HepG2 (cell line): ENCODE measurements around the gene NLGN4X. TPM values are rescaled to one million over a fixed set of nuclear protein-coding genes. Genes with fewer than 3 reads are reported as not detected.

Experiments used
- ATAC-seq: fragments of 200-7000 bp; cut with Tn5 transposase; 3 replicates; pipeline ENCODE4 v1.9.1; 2020; ENCODE audit warnings: mild to moderate bottlenecking, moderate library complexity
- BruUV-seq: library from RNA; stranded (reverse); fragments of 400-500 nt; replicated peaks from 2 replicates; lab custom pipeline; 2021; lab: Mats Ljungman, UMichigan
- CTCF ChIA-PET: fragments of 300-600 bp; formaldehyde crosslinking; extraction: SDS; loops from one replicate; lab custom pipeline; 2021; ENCODE audit warnings: low total read pairs, inconsistent platforms, low intra/inter-chr PET ratio; lab: Yijun Ruan, JAX
- POLR2A ChIA-PET: fragments of 350-600 bp; sonication (Branson Sonifier 250); formaldehyde crosslinking; loops from one replicate; lab custom pipeline; 2020; ENCODE audit warnings: antibody characterized with exemption, inconsistent platforms; lab: Yijun Ruan, JAX
- DNase-seq: peaks from one replicate; pipeline ENCODE4 v3.0.0-alpha.2; 2015; ENCODE audit warnings: low spot score
- FAIRE-seq: peaks from 3 replicates; lab custom pipeline; 2011; peaks lifted over from hg19 to GRCh38; lab: Jason Lieb, UNC
- H2AFZ ChIP-seq: one replicate; pipeline ENCODE4 v1.6.1; 2011; ENCODE audit warnings: low read length, inconsistent platforms
- H3K27ac ChIP-seq: fragments of 300-600 bp; 3 replicates; pipeline ENCODE4 v1.8.0; 2011; ENCODE audit warnings: mixed run types, mild to moderate bottlenecking, mixed read lengths, low read length, inconsistent platforms; ENCODE audit not compliant: insufficient read depth; ENCODE audit errors: extremely low read length
- H3K27me3 ChIP-seq, 2 experiments: fragments of 200-600 bp in 1 of 2; 2 replicates in 1 of 2; 3 replicates in 1 of 2; pipeline versions ENCODE4 v1.6.0 to v1.8.0; 2011; ENCODE audit warnings: low read length in 2 of 2, mild to moderate bottlenecking in 2 of 2, moderate library complexity in 2 of 2, inconsistent platforms in 1 of 2; ENCODE audit not compliant: insufficient read depth in 2 of 2, control insufficient read depth in 1 of 2
- H3K36me3 ChIP-seq, 2 experiments: fragments of 200-600 bp in 1 of 2; replicated peaks in 1 of 2; 2 replicates in 1 of 2; 3 replicates in 1 of 2; pipeline versions ENCODE4 v1.5.1 to v1.8.0; 2011; ENCODE audit warnings: low read length in 2 of 2, inconsistent platforms in 1 of 2; ENCODE audit not compliant: insufficient read depth in 2 of 2, control insufficient read depth in 1 of 2
- H3K4me1 ChIP-seq: 2 replicates; pipeline ENCODE4 v1.5.1; 2012; ENCODE audit warnings: low read length, inconsistent platforms; ENCODE audit not compliant: insufficient read depth
- H3K4me2 ChIP-seq: 2 replicates; pipeline ENCODE4 v1.6.0; 2011; ENCODE audit warnings: low read depth, low read length, inconsistent platforms
- H3K4me3 ChIP-seq, 3 experiments: fragments of 200-600 bp in 1 of 3; sonication (generic), shearing (Covaris generic) in 1 of 3; replicated peaks in 1 of 3; 2 replicates each; pipeline ENCODE4 v1.5.1; 2011 to 2016; ENCODE audit warnings: low read length in 3 of 3, inconsistent platforms in 2 of 3, low read depth in 2 of 3, mild to moderate bottlenecking in 2 of 3, control low read depth in 1 of 3, mixed read lengths in 1 of 3; ENCODE audit not compliant: insufficient read depth in 1 of 3
- H3K79me2 ChIP-seq: one replicate; pipeline ENCODE4 v1.6.1; 2011; ENCODE audit warnings: low read length, inconsistent platforms; ENCODE audit not compliant: insufficient read depth
- H3K9ac ChIP-seq: 2 replicates; pipeline ENCODE4 v1.6.0; 2011; ENCODE audit warnings: mild to moderate bottlenecking, low read depth, low read length, inconsistent platforms; ENCODE audit not compliant: insufficient read depth
- H3K9me3 ChIP-seq: 2 replicates; pipeline ENCODE4 v1.5.1; 2012; ENCODE audit warnings: mild to moderate bottlenecking, low read length
- H4K20me1 ChIP-seq: 2 replicates; pipeline ENCODE4 v1.6.0; 2011; ENCODE audit warnings: inconsistent platforms, mild to moderate bottlenecking, low read length, moderate library complexity; ENCODE audit not compliant: insufficient read depth
- ARNT2 ChIP-seq: sonication (generic); formaldehyde crosslinking; IDR thresholded peaks from 2 replicates; pipeline ENCODE4 v1.8.0; 2022; ENCODE audit warnings: mild to moderate bottlenecking, low read depth, missing genetic modification reagents, moderate library complexity
- EEA1 ChIP-seq: sonication (generic); formaldehyde crosslinking; IDR thresholded peaks from 2 replicates; pipeline ENCODE4 v1.5.1; 2020; ENCODE audit warnings: mild to moderate bottlenecking, missing genetic modification reagents, borderline replicate concordance
- MYNN ChIP-seq: sonication (generic); formaldehyde crosslinking; IDR thresholded peaks from 2 replicates; pipeline ENCODE4 v1.4.0; 2020; ENCODE audit warnings: mild to moderate bottlenecking, low read depth, missing genetic modification reagents
- NFATC3 ChIP-seq: sonication (generic); formaldehyde crosslinking; IDR thresholded peaks from 2 replicates; pipeline ENCODE4 v1.5.1; 2020; ENCODE audit warnings: mild to moderate bottlenecking, missing genetic modification reagents
- ONECUT2 ChIP-seq: sonication (generic); formaldehyde crosslinking; IDR thresholded peaks from 2 replicates; pipeline ENCODE4 v1.4.0; 2020; ENCODE audit warnings: missing genetic modification reagents
- RFX5 ChIP-seq: IDR thresholded peaks from 2 replicates; pipeline ENCODE4 v1.6.1; 2011; ENCODE audit warnings: low read depth, low read length, improper control_type of control experiment
- SMC3 ChIP-seq: IDR thresholded peaks from 2 replicates; pipeline ENCODE4 v1.6.1; 2011; ENCODE audit warnings: low read length, improper control_type of control experiment
- SOX13 ChIP-seq, 3 experiments: fragments of 450-650 bp in 1 of 3; sonication (generic) in 1 of 3; formaldehyde crosslinking in 1 of 3; IDR thresholded peaks in 2 of 3; conservative IDR thresholded peaks in 1 of 3; 2 replicates each; pipeline versions ENCODE4 v1.5.0 to v1.6.1; 2016 to 2020; ENCODE audit warnings: antibody characterized with exemption in 1 of 3, mild to moderate bottlenecking in 1 of 3, missing compliant biosample characterization in 1 of 3, missing genetic modification reagents in 1 of 3, moderate library complexity in 1 of 3
- SRY ChIP-seq: sonication (generic); formaldehyde crosslinking; IDR thresholded peaks from 2 replicates; pipeline ENCODE4 v1.8.0; 2022; ENCODE audit warnings: mild to moderate bottlenecking, missing genetic modification reagents
- TCF7L2 ChIP-seq: IDR thresholded peaks from 2 replicates; pipeline ENCODE4 v1.6.1; 2011; ENCODE audit warnings: mild to moderate bottlenecking, low read depth, low read length, moderate library complexity
- ZBTB42 ChIP-seq: sonication (generic); formaldehyde crosslinking; IDR thresholded peaks from 2 replicates; pipeline ENCODE4 v1.5.0; 2020; ENCODE audit warnings: mild to moderate bottlenecking, missing genetic modification reagents
- ZNF263 ChIP-seq: sonication (generic); formaldehyde crosslinking; IDR thresholded peaks from 2 replicates; pipeline ENCODE4 v1.4.0; 2020; ENCODE audit warnings: missing genetic modification reagents
- ZNF460 ChIP-seq: sonication (generic); formaldehyde crosslinking; IDR thresholded peaks from 2 replicates; pipeline ENCODE4 v1.5.1; 2020; ENCODE audit warnings: missing genetic modification reagents, mild to moderate bottlenecking, borderline replicate concordance
- WGBS: methylation state at CpG from one replicate; pipeline ENCODE4 v1.1.6; 2017; ENCODE audit warnings: low lambda C conversion rate; 5-methylcytosine and 5-hydroxymethylcytosine counted together
- in situ Hi-C: cut with HindIII; loops from 2 replicates; pipeline ENCODE4 v1.10.0; 2017; ENCODE audit warnings: low pct_unique_long_range_greater_than_20kb; ENCODE audit not compliant: extremely low pct_ligation_motif_present
- intact Hi-C: fragments of 100-400 bp; cut with micrococcal nuclease; formaldehyde crosslinking; loops from one replicate; pipeline ENCODE4 v1.10.0; 2022; ENCODE audit not compliant: unreplicated experiment
- polyA plus RNA-seq, 8 experiments: library from polyadenylated mRNA; depleted of rRNA in 3 of 8; stranded (reverse) in 7 of 8; unstranded in 1 of 8; fragments of >200 nt; fragmentation: Illumina TruSeq in 4 of 8; extraction: Trizol in 4 of 8; gene quantifications; 2 replicates each; pipeline versions ENCODE4 v1.2.1 to v1.2.3, GENCODE V29; 2011 to 2016; ENCODE audit warnings: low read depth in 4 of 8, missing spikeins in 1 of 8, mixed read lengths in 1 of 8; ENCODE audit not compliant: insufficient read depth in 1 of 8
- total RNA-seq, 5 experiments: library from RNA; depleted of rRNA; stranded (reverse); fragments of >200 nt; fragmentation: Illumina TruSeq; extraction: Trizol; gene quantifications; 2 replicates each; pipeline ENCODE4 v1.2.3, GENCODE V29; 2016; ENCODE audit warnings: low read depth in 1 of 5
- TF ChIP-seq, protein P1 (sequence below), 2 experiments: sonication (generic) in 1 of 2; formaldehyde crosslinking in 1 of 2; IDR thresholded peaks; 2 replicates each; pipeline versions ENCODE4 v1.4.0 to v1.6.1; 2018 to 2020; ENCODE audit warnings: missing genetic modification reagents in 2 of 2, borderline replicate concordance in 1 of 2, low read depth in 1 of 2, mild to moderate bottlenecking in 1 of 2, missing biosample characterization in 1 of 2
- TF ChIP-seq, protein P2 (sequence below): sonication (generic); formaldehyde crosslinking; IDR thresholded peaks from 2 replicates; pipeline ENCODE4 v1.9.0; 2021; ENCODE audit warnings: mild to moderate bottlenecking, missing genetic modification reagents
- TF ChIP-seq, protein P3 (sequence below): sonication (generic); formaldehyde crosslinking; IDR thresholded peaks from 2 replicates; pipeline ENCODE4 v1.5.0; 2020; ENCODE audit warnings: mild to moderate bottlenecking, missing genetic modification reagents

Gene NLGN4X
- total and polyA plus RNA-seq, 2 of the 13 experiments (the other 11 are each of a cell fraction or from before 2014, with no cell fraction given): not detected

DNA sequence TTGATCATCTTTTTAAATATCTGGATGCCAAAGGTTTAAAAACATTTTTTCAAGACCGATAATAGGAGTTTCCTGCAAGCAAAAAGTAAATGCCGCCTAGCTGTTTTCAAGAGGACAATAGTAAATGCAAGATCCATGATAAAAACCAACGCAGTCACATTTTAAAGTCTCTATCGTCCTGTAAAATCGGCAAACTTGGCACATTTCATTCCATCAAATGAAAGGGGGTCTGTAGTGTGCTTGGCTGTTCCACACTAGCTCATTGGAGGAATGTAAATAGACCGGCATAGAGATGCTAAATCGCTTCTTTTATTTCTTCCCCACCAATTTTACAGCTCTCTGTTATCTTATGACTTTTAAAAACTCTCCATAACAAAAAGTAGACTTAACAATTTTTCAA lies 202.2 kb downstream of the NLGN4X start:
- ATAC-seq: no peak
- no peak overlapping the region for H3K4me3 ChIP-seq
- H2AFZ ChIP-seq: no peak overlapping the region
- FAIRE-seq: no peak
- H3K27ac ChIP-seq: no peak overlapping the region
- no peaks in the 10 kb centered on the region for H3K27me3 ChIP-seq
- H4K20me1 ChIP-seq: no peaks in the 10 kb centered on the region
- no peaks in the 10 kb centered on the region for H3K79me2 ChIP-seq
- CTCF ChIA-PET: no interaction called here
- WGBS: 22% methylated on average over 7 of the region's 7 CpGs
- in situ Hi-C loops (no loop called here), intact Hi-C loops (no loop called here)
- H3K36me3 ChIP-seq: no peaks in the 10 kb centered on the region
- DNase-seq: no peak
- no peaks in the 10 kb centered on the region for H3K9me3 ChIP-seq
- no peak overlapping the region for H3K4me2 ChIP-seq
- H3K4me1 ChIP-seq: no peaks in the 10 kb centered on the region
- H3K9ac ChIP-seq: no peak overlapping the region
- BruUV-seq: no TSS peak
- POLR2A ChIA-PET: no interaction called here
- TF ChIP-seq SOX13 (IDR thresholded peaks at IDR 0.05): no peak
- no peak for TF ChIP-seq SOX13 (CRISPR knock-in tag; conservative IDR thresholded peaks at IDR 0.05 in 1 of 2, IDR thresholded peaks at IDR 0.05 in 1 of 2)
- no peak for TF ChIP-seq TCF7L2
- TF ChIP-seq, protein P1, sequence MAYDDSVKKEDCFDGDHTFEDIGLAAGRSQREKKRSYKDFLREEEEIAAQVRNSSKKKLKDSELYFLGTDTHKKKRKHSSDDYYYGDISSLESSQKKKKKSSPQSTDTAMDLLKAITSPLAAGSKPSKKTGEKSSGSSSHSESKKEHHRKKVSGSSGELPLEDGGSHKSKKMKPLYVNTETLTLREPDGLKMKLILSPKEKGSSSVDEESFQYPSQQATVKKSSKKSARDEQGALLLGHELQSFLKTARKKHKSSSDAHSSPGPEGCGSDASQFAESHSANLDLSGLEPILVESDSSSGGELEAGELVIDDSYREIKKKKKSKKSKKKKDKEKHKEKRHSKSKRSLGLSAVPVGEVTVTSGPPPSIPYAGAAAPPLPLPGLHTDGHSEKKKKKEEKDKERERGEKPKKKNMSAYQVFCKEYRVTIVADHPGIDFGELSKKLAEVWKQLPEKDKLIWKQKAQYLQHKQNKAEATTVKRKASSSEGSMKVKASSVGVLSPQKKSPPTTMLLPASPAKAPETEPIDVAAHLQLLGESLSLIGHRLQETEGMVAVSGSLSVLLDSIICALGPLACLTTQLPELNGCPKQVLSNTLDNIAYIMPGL (CRISPR knock-in tag; IDR thresholded peaks at IDR 0.05; ENCODE audit: borderline replicate concordance in 1 of 2, low read depth in 1 of 2): no peak
- no peak for TF ChIP-seq ZNF263 (CRISPR knock-in tag)
- no peak for TF ChIP-seq ZNF460 (CRISPR knock-in tag)
- TF ChIP-seq MYNN (CRISPR knock-in tag): no peak
- TF ChIP-seq NFATC3 (CRISPR knock-in tag): no peak
- TF ChIP-seq SRY: no peak
- TF ChIP-seq, protein P2, sequence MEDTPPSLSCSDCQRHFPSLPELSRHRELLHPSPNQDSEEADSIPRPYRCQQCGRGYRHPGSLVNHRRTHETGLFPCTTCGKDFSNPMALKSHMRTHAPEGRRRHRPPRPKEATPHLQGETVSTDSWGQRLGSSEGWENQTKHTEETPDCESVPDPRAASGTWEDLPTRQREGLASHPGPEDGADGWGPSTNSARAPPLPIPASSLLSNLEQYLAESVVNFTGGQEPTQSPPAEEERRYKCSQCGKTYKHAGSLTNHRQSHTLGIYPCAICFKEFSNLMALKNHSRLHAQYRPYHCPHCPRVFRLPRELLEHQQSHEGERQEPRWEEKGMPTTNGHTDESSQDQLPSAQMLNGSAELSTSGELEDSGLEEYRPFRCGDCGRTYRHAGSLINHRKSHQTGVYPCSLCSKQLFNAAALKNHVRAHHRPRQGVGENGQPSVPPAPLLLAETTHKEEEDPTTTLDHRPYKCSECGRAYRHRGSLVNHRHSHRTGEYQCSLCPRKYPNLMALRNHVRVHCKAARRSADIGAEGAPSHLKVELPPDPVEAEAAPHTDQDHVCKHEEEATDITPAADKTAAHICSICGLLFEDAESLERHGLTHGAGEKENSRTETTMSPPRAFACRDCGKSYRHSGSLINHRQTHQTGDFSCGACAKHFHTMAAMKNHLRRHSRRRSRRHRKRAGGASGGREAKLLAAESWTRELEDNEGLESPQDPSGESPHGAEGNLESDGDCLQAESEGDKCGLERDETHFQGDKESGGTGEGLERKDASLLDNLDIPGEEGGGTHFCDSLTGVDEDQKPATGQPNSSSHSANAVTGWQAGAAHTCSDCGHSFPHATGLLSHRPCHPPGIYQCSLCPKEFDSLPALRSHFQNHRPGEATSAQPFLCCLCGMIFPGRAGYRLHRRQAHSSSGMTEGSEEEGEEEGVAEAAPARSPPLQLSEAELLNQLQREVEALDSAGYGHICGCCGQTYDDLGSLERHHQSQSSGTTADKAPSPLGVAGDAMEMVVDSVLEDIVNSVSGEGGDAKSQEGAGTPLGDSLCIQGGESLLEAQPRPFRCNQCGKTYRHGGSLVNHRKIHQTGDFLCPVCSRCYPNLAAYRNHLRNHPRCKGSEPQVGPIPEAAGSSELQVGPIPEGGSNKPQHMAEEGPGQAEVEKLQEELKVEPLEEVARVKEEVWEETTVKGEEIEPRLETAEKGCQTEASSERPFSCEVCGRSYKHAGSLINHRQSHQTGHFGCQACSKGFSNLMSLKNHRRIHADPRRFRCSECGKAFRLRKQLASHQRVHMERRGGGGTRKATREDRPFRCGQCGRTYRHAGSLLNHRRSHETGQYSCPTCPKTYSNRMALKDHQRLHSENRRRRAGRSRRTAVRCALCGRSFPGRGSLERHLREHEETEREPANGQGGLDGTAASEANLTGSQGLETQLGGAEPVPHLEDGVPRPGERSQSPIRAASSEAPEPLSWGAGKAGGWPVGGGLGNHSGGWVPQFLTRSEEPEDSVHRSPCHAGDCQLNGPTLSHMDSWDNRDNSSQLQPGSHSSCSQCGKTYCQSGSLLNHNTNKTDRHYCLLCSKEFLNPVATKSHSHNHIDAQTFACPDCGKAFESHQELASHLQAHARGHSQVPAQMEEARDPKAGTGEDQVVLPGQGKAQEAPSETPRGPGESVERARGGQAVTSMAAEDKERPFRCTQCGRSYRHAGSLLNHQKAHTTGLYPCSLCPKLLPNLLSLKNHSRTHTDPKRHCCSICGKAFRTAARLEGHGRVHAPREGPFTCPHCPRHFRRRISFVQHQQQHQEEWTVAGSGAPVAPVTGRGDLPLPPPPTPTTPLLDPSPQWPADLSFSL (CRISPR knock-in tag): no peak
- TF ChIP-seq ZBTB42 (CRISPR knock-in tag): no peak
- TF ChIP-seq, protein P3, sequence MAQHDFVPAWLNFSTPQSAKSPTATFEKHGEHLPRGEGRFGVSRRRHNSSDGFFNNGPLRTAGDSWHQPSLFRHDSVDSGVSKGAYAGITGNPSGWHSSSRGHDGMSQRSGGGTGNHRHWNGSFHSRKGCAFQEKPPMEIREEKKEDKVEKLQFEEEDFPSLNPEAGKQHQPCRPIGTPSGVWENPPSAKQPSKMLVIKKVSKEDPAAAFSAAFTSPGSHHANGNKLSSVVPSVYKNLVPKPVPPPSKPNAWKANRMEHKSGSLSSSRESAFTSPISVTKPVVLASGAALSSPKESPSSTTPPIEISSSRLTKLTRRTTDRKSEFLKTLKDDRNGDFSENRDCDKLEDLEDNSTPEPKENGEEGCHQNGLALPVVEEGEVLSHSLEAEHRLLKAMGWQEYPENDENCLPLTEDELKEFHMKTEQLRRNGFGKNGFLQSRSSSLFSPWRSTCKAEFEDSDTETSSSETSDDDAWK (CRISPR knock-in tag): no peak
- no peak for TF ChIP-seq RFX5
- TF ChIP-seq ONECUT2 (CRISPR knock-in tag): no peak
- no peak for TF ChIP-seq SMC3
- TF ChIP-seq EEA1 (CRISPR knock-in tag): no peak
- no peak for TF ChIP-seq ARNT2
